MCF 10A (cell line): ENCODE data around the gene CFAP300. TPM values are rescaled to one million over a fixed set of nuclear protein-coding genes. Genes with fewer than 3 reads are reported as not detected.

Experiments
- BruUV-seq: library from RNA; stranded (reverse); fragments of 400-500 nt; replicated peaks from 2 replicates; lab custom pipeline; 2021; lab: Mats Ljungman, UMichigan
- CTCF ChIA-PET: fragments of 300-600 bp; sonication (Branson Sonifier 250); formaldehyde crosslinking; extraction: SDS; loops from one replicate; lab custom pipeline; 2021; ENCODE audit warnings: antibody characterized with exemption, inconsistent platforms; lab: Yijun Ruan, JAX
- POLR2A ChIA-PET: fragments of 300-600, 350-650 bp; sonication (Branson Sonifier 250); formaldehyde crosslinking; extraction: SDS; loops from one replicate; lab custom pipeline; 2020; ENCODE audit warnings: antibody characterized with exemption, inconsistent platforms; lab: Yijun Ruan, JAX
- DNase-seq: peaks from one replicate; pipeline ENCODE4 v3.0.0-alpha.2; 2018; ENCODE audit not compliant: unreplicated experiment
- H3K27ac Mint-ChIP-seq: one replicate; pipeline ENCODE4 v1.8.0; 2022; ENCODE audit warnings: mild to moderate bottlenecking, low read depth, mixed read lengths; ENCODE audit not compliant: unreplicated experiment
- H3K27me3 Mint-ChIP-seq: one replicate; pipeline ENCODE4 v1.8.0; 2022; ENCODE audit warnings: mixed read lengths; ENCODE audit not compliant: insufficient read depth, unreplicated experiment
- H3K36me3 Mint-ChIP-seq: one replicate; pipeline ENCODE4 v1.8.0; 2022; ENCODE audit warnings: mild to moderate bottlenecking, moderate library complexity, mixed read lengths; ENCODE audit not compliant: insufficient read depth, unreplicated experiment
- H3K4me1 Mint-ChIP-seq: one replicate; pipeline ENCODE4 v1.8.0; 2022; ENCODE audit warnings: mixed read lengths; ENCODE audit not compliant: insufficient read depth, unreplicated experiment
- H3K4me3 Mint-ChIP-seq: one replicate; pipeline ENCODE4 v1.8.0; 2022; ENCODE audit warnings: mild to moderate bottlenecking, moderate library complexity, mixed read lengths; ENCODE audit not compliant: unreplicated experiment
- H3K9me3 Mint-ChIP-seq: one replicate; pipeline ENCODE4 v1.8.0; 2022; ENCODE audit warnings: mixed read lengths; ENCODE audit not compliant: unreplicated experiment
- intact Hi-C: fragments of 100-400 bp; cut with micrococcal nuclease; formaldehyde crosslinking; loops from 2 replicates; pipeline ENCODE4 v1.14.1; 2022
- total RNA-seq: library from RNA; stranded (reverse); gene quantifications from 2 replicates; pipeline ENCODE4 v1.2.3, GENCODE V29; 2022
- TF ChIP-seq, protein P1 (sequence below): fragments of 200-600 bp; IDR thresholded peaks from one replicate; pipeline ENCODE4 v1.8.0; 2022; ENCODE audit warnings: antibody characterized with exemption, mild to moderate bottlenecking; ENCODE audit not compliant: unreplicated experiment

Gene CFAP300
- total RNA-seq, 1 experiment from 2014 or later: 8.0 TPM

DNA sequence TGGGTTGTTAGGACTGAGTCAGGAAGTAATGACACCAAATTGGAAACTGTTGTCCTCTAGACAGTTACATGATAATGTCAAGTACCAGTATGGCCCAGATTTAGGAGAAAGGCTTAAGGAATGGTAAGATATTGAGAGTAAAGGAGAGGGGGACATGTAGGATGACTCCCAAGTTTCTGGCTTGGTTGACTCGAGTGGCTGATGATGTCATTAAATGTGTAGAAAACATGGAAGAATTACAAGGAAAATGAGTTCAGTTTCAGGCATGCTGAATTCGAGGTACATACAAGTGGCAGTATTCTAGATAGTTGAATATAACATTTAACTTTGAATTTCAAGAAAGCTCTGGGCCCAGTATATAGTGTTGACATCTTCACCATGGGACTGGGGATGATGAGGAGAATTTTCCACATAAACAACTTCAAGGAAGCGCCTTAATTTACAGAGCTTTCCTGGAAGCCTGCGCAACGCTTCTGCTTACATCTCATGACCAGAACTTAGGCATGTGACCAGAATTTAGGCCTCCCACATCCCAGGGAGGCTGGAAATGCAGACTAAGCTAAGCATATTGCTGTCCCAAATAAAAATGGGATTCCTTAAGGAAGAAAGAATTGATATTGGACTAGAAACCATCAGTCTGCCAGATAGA is 3.8 kb downstream of the CFAP300 start:
- BruUV-seq: no TSS peak
- Mint-ChIP-seq H3K9me3 (no peaks in the 10 kb centered on the region), H3K4me3 (no peak overlapping the region), H3K27ac (no peak overlapping the region), H3K36me3 (peaks cover 23% of the 10 kb centered on the region), H3K4me1 (peaks cover 5% of the 10 kb centered on the region), H3K27me3 (no peaks in the 10 kb centered on the region)
- intact Hi-C loops: no loop called here
- ChIA-PET CTCF (no interaction called here), POLR2A (no interaction called here)
- DNase-seq: no peak
- TF ChIP-seq, protein P1, sequence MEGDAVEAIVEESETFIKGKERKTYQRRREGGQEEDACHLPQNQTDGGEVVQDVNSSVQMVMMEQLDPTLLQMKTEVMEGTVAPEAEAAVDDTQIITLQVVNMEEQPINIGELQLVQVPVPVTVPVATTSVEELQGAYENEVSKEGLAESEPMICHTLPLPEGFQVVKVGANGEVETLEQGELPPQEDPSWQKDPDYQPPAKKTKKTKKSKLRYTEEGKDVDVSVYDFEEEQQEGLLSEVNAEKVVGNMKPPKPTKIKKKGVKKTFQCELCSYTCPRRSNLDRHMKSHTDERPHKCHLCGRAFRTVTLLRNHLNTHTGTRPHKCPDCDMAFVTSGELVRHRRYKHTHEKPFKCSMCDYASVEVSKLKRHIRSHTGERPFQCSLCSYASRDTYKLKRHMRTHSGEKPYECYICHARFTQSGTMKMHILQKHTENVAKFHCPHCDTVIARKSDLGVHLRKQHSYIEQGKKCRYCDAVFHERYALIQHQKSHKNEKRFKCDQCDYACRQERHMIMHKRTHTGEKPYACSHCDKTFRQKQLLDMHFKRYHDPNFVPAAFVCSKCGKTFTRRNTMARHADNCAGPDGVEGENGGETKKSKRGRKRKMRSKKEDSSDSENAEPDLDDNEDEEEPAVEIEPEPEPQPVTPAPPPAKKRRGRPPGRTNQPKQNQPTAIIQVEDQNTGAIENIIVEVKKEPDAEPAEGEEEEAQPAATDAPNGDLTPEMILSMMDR: no peak

DNA sequence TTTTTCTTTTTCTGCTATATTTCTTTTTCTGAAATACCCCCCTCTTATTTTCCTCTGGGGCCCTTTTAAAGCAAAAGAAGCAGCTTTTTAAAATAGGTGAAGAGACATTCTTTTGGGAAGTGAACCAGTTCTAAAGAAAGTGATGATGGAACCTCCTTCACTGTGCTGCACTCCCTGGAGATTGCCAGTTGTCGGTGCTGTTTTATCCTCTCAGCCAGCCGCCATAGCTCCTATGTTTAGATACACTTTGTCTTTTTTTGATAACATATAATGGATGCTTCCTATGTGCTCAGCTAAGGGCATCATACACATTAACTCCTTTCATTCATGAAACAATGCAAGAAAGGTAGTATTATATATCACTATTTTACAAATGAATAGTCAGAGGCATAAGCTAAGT is 14.0 kb downstream of the CFAP300 start:
- CTCF ChIA-PET: interaction anchor here (0.6 to 0.9 kb wide), 2 partner anchors 20 to 627 kb away, joined by 3 read pairs; no protein-coding TSS in a partner anchor
- DNase-seq: peak; percentile 25

DNA sequence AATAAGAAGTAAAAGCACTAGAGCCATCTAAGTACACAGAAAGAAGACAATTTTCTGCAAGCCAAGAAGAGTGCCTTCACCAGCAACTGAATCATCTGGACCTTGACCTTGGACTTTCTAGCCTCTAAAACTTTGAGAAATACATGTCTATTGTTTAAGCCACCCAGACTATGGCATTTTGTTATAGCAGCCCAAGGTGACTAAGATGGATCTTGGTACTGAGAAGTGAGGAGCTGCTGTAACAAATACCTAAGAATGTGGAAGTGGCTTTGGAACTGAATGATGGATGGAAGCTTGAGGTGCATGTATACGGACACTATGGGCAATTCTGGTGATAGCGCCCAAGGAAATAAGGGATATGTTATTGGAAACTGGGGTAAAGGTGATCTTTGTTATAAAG is 14.9 kb downstream of the CFAP300 start:
- Mint-ChIP-seq H3K9me3 (no peaks in the 10 kb centered on the region), H3K36me3 (no peaks in the 10 kb centered on the region), H3K4me1 (peaks cover 9% of the 10 kb centered on the region), H3K4me3 (no peak overlapping the region), H3K27ac (no peak overlapping the region), H3K27me3 (no peaks in the 10 kb centered on the region)
- ChIA-PET POLR2A (no interaction called here), CTCF (interaction anchor here (0.7 kb wide), 1 partner anchor 10 kb away, joined by 4 read pairs; no protein-coding TSS in a partner anchor)
- no peak for DNase-seq
- intact Hi-C loops: no loop called here
- TF ChIP-seq, protein P1: no peak
- no TSS peak for BruUV-seq

More for the DNA sequence above, 14.0 kb downstream of the CFAP300 start:
- Mint-ChIP-seq H3K4me3 (no peak overlapping the region), H3K4me1 (peaks cover 9% of the 10 kb centered on the region), H3K9me3 (no peaks in the 10 kb centered on the region), H3K36me3 (no peaks in the 10 kb centered on the region), H3K27ac (no peak overlapping the region), H3K27me3 (no peaks in the 10 kb centered on the region)
- POLR2A ChIA-PET: interaction anchor here (0.5 kb wide), 1 partner anchor 161 kb away, joined by 3 read pairs; no protein-coding TSS in a partner anchor
- BruUV-seq: no TSS peak
- TF ChIP-seq, protein P1: no peak
- intact Hi-C loops: no loop called here

DNA sequence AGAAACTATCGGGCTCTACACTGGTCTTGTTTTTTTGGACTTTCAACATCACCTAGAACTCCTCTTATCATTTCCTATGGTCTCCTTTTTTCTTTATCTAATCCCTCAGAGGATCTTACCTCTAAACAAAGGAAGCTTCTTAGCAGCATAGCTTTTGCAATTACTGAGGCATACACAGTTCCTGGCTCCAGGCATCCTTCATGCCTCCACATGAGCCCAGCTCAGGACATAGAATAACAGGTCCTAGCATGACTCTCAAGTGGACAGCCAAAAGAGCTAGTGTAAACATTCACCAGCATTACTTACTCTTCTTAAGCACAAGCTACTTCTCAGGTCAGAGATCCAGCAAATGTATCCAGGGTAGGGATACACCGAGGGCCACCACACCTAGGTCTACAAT is 17.1 kb downstream of the CFAP300 start:
- intact Hi-C loops: no loop called here
- no TSS peak for BruUV-seq
- TF ChIP-seq, protein P1: no peak
- ChIA-PET CTCF (interaction anchor here (0.6 to 1.6 kb wide), 3 partner anchors 95 to 543 kb away, joined by 3 to 7 read pairs (median 4); no protein-coding TSS in a partner anchor), POLR2A (interaction anchor here (0.6 to 2.0 kb wide), 13 partner anchors 11 to 949 kb away, joined by 3 to 10 read pairs (median 4); partner anchors contain the start of gene CFAP300)
- H3K27ac Mint-ChIP-seq: peak overlapping the region; percentile 76
- peaks cover 9% of the 10 kb centered on the region for H3K4me1 Mint-ChIP-seq
- DNase-seq: peak; percentile 71
- H3K36me3 Mint-ChIP-seq: no peaks in the 10 kb centered on the region
- no peak overlapping the region for H3K4me3 Mint-ChIP-seq
- no peaks in the 10 kb centered on the region for H3K9me3 Mint-ChIP-seq
- H3K27me3 Mint-ChIP-seq: no peaks in the 10 kb centered on the region
